Upper lobe of left lung (tissue), 6 donors: Measurements from ENCODE around the gene PIK3R6. TPM values are rescaled to one million over a fixed set of nuclear protein-coding genes. Genes with fewer than 3 reads are reported as not detected.

ENCODE experiments used
- ATAC-seq, 2 donors: fragments of 200-7000 bp; cut with Tn5 transposase; one replicate each; pipeline ENCODE4 v1.9.1; 2022; ENCODE audit warnings: mild to moderate bottlenecking in 2 of 2, moderate library complexity in 2 of 2; ENCODE audit not compliant: low FRiP score in 2 of 2
- DNase-seq, 2 donors: peaks; one replicate each; pipeline ENCODE4 v3.0.0-alpha.2; 2019 to 2020
- H3K27ac ChIP-seq, 4 donors: fragments of 200-600 bp; sonication (generic); one replicate each; pipeline ENCODE4 v1.5.1; 2016 to 2019
- H3K27me3 ChIP-seq, 4 donors: fragments of 200-600 bp; sonication (generic); one replicate each; pipeline ENCODE4 v1.5.1; 2017 to 2019
- H3K36me3 ChIP-seq, 4 donors: fragments of 200-600 bp; sonication (generic); one replicate each; pipeline ENCODE4 v1.5.1; 2016 to 2019
- H3K4me1 ChIP-seq, 4 donors: fragments of 200-600 bp; sonication (generic); one replicate each; pipeline ENCODE4 v1.5.1; 2018 to 2019
- H3K4me3 ChIP-seq, 4 donors: fragments of 200-600 bp; sonication (generic); one replicate each; pipeline ENCODE4 v1.5.1; 2017 to 2019; ENCODE audit warnings: mild to moderate bottlenecking in 2 of 4, moderate library complexity in 1 of 4
- H3K9me3 ChIP-seq, 4 donors: fragments of 200-600 bp; sonication (generic); one replicate each; pipeline ENCODE4 v1.5.1; 2018 to 2019
- CTCF ChIP-seq, 6 experiments: fragments of 450-650 bp in 4 of 6; fragments of 200-600 bp in 2 of 6; sonication (generic) in 2 of 6; IDR thresholded peaks; one replicate each; pipeline ENCODE4 v1.5.1; 2016 to 2019; ENCODE audit warnings: antibody characterized with exemption in 6 of 6
- EP300 ChIP-seq, 4 donors: sonication (generic); formaldehyde crosslinking; IDR thresholded peaks; one replicate each; pipeline ENCODE4 v1.5.1; 2017; ENCODE audit warnings: antibody characterized with exemption in 4 of 4, control low read depth in 2 of 4
- POLR2A ChIP-seq, 4 donors: fragments of 450-650 bp; IDR thresholded peaks; one replicate each; pipeline ENCODE4 v1.5.1; 2016 to 2017; ENCODE audit warnings: antibody characterized with exemption in 4 of 4, mild to moderate bottlenecking in 2 of 4
- POLR2AphosphoS5 ChIP-seq, 2 donors: sonication (generic); formaldehyde crosslinking; IDR thresholded peaks; one replicate each; pipeline ENCODE4 v1.5.1; 2017; ENCODE audit warnings: antibody characterized with exemption in 2 of 2
- WGBS, 2 donors: methylation state at CpG; one replicate each; pipeline ENCODE4 v1.1.5; 2017 to 2018; 5-methylcytosine and 5-hydroxymethylcytosine counted together
- total RNA-seq, 6 donors: library from RNA; depleted of rRNA in 4 of 6; stranded (reverse); fragments of >200 nt in 4 of 6; gene quantifications; one replicate each; pipeline versions ENCODE4 v1.1.0 to v1.2.1, GENCODE V29; 2016 to 2021
- donor health status: DM: no; HTN: no; CAD: no; lungs with moderate emphysema.
- donor health status: DM: no; HTN: yes; CAD: no; lungs with severe emphysema.

Gene PIK3R6, protein sequence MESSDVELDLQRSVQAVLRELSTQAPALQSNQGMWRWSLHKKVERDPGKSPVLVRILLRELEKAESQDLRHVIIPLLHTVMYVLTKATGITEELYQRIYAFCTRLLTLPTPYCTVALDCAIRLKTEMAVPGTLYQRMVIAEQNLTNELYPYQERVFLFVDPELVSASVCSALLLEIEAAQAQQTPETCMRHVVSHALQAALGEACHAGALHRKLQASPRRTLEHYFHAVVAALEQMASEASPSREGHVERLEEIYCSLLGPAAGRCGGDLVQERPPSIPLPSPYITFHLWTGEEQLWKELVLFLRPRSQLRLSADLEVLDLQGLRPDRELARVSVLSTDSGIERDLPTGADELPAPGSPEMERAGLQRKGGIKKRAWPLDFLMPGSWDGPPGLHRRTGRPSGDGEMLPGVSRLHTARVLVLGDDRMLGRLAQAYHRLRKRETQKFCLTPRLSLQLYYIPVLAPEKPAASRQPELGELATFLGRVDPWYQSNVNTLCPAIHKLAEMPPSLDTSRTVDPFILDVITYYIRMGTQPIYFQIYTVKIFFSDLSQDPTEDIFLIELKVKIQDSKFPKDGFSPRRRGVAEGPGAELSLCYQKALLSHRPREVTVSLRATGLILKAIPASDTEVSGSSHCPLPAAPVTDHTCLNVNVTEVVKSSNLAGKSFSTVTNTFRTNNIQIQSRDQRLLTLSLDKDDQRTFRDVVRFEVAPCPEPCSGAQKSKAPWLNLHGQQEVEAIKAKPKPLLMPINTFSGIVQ
- total RNA-seq: 1 to 10 TPM; 1.1 to 4.2 (median 2.4) TPM

- no peak for DNase-seq
- H3K4me3 ChIP-seq: peak within 1 kb of the TSS in 2 of 4 donors; percentile 28 to 34
- 23 to 35% methylated on average over 11 to 12 of the region's 12 CpGs for WGBS, 2 donors
- H3K4me1 ChIP-seq: peaks cover 0 to 3% (median under 1%) of the 10 kb centered on the region in 4 donors
- no peak within 1 kb of the TSS for H3K27ac ChIP-seq
- no peaks in the 10 kb centered on the region for H3K27me3 ChIP-seq
- TF ChIP-seq POLR2AphosphoS5 (IDR thresholded peaks at IDR 0.05) (no peak), CTCF (IDR thresholded peaks at IDR 0.05) (no peak), POLR2A (IDR thresholded peaks at IDR 0.05) (no peak), EP300 (IDR thresholded peaks at IDR 0.05) (no peak)
- H3K36me3 ChIP-seq: no peaks in the 10 kb centered on the region
- H3K9me3 ChIP-seq: no peaks in the 10 kb centered on the region
- ATAC-seq: peak; percentile 35 to 51
These were observed at the start of gene PIK3R6 for GRCh38 chr17:8867361-8867981. Gene PIK3R6, minus strand, starts transcription at chr17:8867674. Its CDS starts 17,880 bp downstream, at chr17:8849794.

DNA sequence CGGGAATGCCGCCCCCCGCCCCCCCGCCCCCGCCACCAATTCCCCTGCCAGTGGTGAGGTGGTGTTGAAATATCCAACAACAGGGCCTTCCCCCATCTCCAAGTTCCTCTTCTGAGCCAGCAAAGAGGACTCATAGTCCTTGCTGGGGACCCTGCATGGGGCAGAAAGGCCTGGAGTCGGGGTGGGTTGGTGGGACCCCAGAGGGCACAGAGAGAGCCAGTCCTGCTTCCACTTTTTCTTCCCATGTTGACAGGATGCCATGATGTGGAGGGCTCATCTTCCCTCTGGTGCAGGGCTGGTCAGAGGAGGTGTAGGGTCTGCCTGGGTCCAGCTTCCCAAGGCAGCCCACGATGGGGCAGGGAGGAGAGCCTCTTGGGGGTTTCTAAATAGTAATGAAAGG lies 49.0 kb upstream of the PIK3R6 start:
- ATAC-seq: peak; percentile 49 to 73
- Histone ChIP-seq H3K27me3 (no peaks in the 10 kb centered on the region), H3K36me3 (no peaks in the 10 kb centered on the region), H3K4me1 (peaks cover 0 to 11% (median 8%) of the 10 kb centered on the region in 4 donors), H3K4me3 (no peak overlapping the region), H3K27ac (peak overlapping the region; percentile 17 to 90 (median 78)), H3K9me3 (peaks cover 6 to 10% (median 6%) of the 10 kb centered on the region in 4 donors)
- no peak for TF ChIP-seq CTCF (IDR thresholded peaks at IDR 0.05)
- TF ChIP-seq POLR2AphosphoS5 (IDR thresholded peaks at IDR 0.05): no peak
- TF ChIP-seq POLR2A (IDR thresholded peaks at IDR 0.05): no peak
- TF ChIP-seq EP300 (IDR thresholded peaks at IDR 0.05): no peak
- 60 to 65% methylated on average over 2 to 3 of the region's 7 CpGs for WGBS, 2 donors
- peak in 1 of 2 donors; percentile 53 for DNase-seq

DNA sequence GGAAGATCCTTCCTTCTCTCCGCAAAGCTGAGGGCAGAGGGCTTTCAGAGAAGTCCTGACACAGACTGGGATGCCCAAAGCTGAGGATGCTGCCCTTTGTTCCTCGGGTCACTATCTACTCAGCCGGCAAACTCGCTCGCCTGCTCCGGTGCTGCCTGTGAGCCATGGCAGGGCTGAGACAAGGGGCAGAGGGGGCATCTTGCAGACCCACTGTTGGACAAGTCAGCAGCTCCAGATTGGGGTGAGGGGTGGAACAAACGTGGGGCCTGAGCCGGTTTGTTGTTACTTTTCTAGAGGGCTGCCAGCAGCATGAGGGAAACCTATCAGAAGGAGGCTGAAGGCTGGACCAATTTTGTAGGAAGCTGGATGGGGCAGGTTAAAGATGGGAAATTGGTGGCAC lies 47.1 kb upstream of the PIK3R6 start:
- ATAC-seq: no peak
- no peaks in the 10 kb centered on the region for H3K27me3 ChIP-seq
- peaks cover 6 to 10% (median 6%) of the 10 kb centered on the region in 4 donors for H3K9me3 ChIP-seq
- H3K27ac ChIP-seq: peak overlapping the region in 2 of 4 donors; percentile 9 to 35
- peaks cover 0 to 11% (median 8%) of the 10 kb centered on the region in 4 donors for H3K4me1 ChIP-seq
- WGBS, 2 donors: 82 to 88% methylated on average over 8 of the region's 8 CpGs
- H3K4me3 ChIP-seq: no peak overlapping the region
- H3K36me3 ChIP-seq: no peaks in the 10 kb centered on the region
- DNase-seq: no peak
- TF ChIP-seq POLR2AphosphoS5 (IDR thresholded peaks at IDR 0.05) (no peak), POLR2A (IDR thresholded peaks at IDR 0.05) (no peak)

DNA sequence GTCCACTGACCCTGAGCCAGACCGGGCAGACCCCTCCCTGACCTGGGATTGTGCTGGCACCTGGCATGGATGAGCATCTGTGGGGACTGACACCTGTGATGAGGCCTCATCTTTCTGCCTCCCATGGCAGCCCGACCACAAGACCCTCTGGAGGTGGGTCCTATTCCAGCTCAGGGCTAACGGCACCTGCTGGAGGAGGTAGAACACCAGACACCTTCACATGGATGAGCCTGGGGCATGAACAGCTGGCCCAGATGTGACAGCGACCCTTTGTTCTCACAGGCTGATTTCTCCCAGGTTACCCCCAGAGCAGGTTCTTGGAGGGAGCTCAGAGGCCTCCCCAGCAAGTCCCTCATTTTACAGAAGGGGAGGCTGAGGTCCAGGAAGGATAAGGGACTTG lies 46.4 kb upstream of the PIK3R6 start:
- DNase-seq (no peak), ATAC-seq (no peak)
- Histone ChIP-seq H3K36me3 (no peaks in the 10 kb centered on the region), H3K9me3 (peaks cover 6 to 10% (median 6%) of the 10 kb centered on the region in 4 donors), H3K4me3 (no peak overlapping the region), H3K27me3 (no peaks in the 10 kb centered on the region), H3K27ac (no peak overlapping the region), H3K4me1 (peaks cover 0 to 11% (median 7%) of the 10 kb centered on the region in 4 donors)
- WGBS, 2 donors: 80 to 95% methylated on average over 2 to 3 of the region's 4 CpGs
- TF ChIP-seq EP300 (IDR thresholded peaks at IDR 0.05) (no peak), CTCF (IDR thresholded peaks at IDR 0.05) (no peak), POLR2AphosphoS5 (IDR thresholded peaks at IDR 0.05) (no peak), POLR2A (IDR thresholded peaks at IDR 0.05) (no peak)

DNA sequence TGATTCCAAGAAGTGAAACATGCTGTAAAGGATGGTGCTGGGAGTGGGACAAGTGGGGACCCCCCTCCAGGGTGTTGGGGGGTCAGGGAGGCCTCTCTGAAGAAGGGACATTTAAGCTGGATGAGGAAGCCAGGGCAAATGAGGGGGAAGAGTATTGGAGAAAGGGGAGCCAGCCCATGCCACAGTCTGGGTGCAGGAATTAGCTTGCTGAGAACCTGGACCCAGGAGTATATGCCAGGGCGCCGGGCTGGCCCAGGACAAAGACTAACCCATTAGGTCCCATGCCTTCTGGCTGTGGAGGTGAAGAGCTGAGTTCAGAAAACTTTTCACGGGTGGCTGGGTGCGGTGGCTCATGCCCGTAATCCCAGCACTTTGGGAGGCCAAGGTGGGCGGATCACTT lies 45.6 kb upstream of the PIK3R6 start:
- DNase-seq: no peak
- peaks cover 0 to 11% (median 7%) of the 10 kb centered on the region in 4 donors for H3K4me1 ChIP-seq
- no peak for ATAC-seq
- no peak overlapping the region for H3K4me3 ChIP-seq
- H3K27ac ChIP-seq: no peak overlapping the region
- H3K27me3 ChIP-seq: no peaks in the 10 kb centered on the region
- H3K9me3 ChIP-seq: peaks cover 3 to 8% (median 6%) of the 10 kb centered on the region in 4 donors
- H3K36me3 ChIP-seq: no peaks in the 10 kb centered on the region
- WGBS, 2 donors: 93 to 98% methylated on average over 6 of the region's 6 CpGs
- TF ChIP-seq POLR2A (IDR thresholded peaks at IDR 0.05): no peak
- no peak for TF ChIP-seq POLR2AphosphoS5 (IDR thresholded peaks at IDR 0.05)
- no peak for TF ChIP-seq EP300 (IDR thresholded peaks at IDR 0.05)
- no peak for TF ChIP-seq CTCF (IDR thresholded peaks at IDR 0.05)
